Measurements from ENCODE around the gene ZNF345.

- peak; percentile 90 for TF ChIP-seq CTCF (IDR thresholded peaks at IDR 0.05; ENCODE audit: borderline replicate concordance, extremely low read depth, low read length, poor library complexity, severe bottlenecking)
- TF ChIP-seq EZH2 (IDR thresholded peaks at IDR 0.05; ENCODE audit: borderline replicate concordance, low read depth, low read length, severe bottlenecking) = no peak
Measured at GRCh38 chr19:36915992-36916830, 65.5 kb downstream of the ZNF345 start, which contains the start of the genes ZNF568 and ZNF829.
